Astrocyte (in vitro differentiated cells and primary cell): ENCODE measurements around the gene VWC2.

Source experiments
- EZH2 ChIP-seq: IDR thresholded peaks from 2 replicates; pipeline ENCODE4 v1.6.1; 2012; ENCODE audit warnings: mild to moderate bottlenecking, low read length, inconsistent platforms; ENCODE audit not compliant: insufficient read depth
- TF ChIP-seq, protein P1 (sequence below): IDR thresholded peaks from 2 replicates; pipeline ENCODE4 v1.5.1; 2011; ENCODE audit warnings: low read depth, mild to moderate bottlenecking, inconsistent platforms, low read length, moderate library complexity; ENCODE audit not compliant: insufficient read depth

DNA sequence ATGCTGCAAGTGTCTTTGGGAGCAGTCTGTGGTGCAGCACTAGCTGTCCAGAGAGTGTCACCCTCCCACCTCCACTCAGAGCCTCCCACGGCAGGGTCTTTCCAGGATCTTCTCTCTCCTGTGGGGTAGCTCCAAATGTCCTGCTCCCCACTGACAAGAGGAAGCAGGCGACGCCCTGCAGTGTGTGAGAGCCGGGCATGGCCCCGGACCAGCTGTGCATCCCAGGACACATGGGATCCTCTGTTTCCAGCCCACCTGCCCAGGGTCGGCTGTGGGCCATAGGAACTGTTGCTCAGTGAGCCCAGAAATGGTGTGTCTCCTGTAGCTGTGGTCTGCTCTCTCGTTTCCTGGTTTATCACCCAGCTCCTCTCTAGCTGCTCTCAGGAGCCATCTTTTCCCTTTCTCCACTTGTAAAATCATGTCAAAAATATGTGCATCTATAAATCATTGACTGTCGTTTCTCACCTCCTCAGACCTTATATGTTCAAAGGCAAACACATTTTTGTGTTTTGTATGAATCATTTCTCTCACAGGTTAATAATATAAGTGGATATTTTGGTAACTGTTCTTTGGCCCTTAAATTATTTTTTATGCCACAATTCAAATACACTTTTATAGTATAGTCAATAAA is 74.9 kb downstream of the VWC2 start:
- TF ChIP-seq, protein P1, sequence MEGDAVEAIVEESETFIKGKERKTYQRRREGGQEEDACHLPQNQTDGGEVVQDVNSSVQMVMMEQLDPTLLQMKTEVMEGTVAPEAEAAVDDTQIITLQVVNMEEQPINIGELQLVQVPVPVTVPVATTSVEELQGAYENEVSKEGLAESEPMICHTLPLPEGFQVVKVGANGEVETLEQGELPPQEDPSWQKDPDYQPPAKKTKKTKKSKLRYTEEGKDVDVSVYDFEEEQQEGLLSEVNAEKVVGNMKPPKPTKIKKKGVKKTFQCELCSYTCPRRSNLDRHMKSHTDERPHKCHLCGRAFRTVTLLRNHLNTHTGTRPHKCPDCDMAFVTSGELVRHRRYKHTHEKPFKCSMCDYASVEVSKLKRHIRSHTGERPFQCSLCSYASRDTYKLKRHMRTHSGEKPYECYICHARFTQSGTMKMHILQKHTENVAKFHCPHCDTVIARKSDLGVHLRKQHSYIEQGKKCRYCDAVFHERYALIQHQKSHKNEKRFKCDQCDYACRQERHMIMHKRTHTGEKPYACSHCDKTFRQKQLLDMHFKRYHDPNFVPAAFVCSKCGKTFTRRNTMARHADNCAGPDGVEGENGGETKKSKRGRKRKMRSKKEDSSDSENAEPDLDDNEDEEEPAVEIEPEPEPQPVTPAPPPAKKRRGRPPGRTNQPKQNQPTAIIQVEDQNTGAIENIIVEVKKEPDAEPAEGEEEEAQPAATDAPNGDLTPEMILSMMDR = no peak
- TF ChIP-seq EZH2 = no peak
